Measurements from ENCODE around the gene TACR1.
"Not testable (repeated sequence)": the region's sequence is repeated elsewhere in the genome, so short reads cannot be mapped to it uniquely, and the experiment has no call there.

Gene TACR1

DNA sequence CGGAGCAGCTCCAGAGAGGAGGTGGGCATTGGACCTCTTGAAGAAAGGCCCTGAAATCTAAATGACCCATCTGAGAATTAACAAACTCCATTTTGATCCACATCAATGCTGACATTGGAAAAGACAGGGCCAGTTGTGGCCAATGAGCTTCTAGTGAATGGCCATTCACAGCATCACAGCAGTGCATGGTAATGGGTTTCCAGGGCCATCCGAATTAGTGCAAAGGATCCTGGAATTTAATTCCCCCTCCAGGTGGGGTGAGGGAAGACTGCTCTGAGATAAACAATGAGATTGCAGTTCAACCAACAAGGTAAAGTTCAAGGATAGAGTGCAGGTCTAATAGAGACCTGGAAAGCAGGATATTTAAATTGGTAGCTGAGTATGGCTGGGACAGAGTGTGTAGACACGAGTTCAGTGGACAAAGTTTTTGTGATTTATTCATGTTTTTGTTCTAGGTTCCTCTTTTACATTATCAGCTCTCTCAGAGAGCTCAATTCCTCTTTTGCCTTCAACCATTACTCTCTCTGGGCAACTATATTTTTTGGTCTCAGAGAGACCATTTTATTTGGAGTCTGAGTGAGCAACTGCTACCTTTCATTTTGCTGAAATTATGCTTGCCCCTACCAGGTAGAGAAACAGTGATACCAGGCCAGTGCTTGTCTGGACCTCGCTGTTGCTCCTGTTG lies 5.0 kb downstream of the TACR1 start:
- DNase-seq, result no peak

- no peak for DNase-seq
Observed at GRCh38 chr2:75192496-75192895, 6.8 kb downstream of the TACR1 start.

GRCh38 chr2:75190271-75190990 lies 8.9 kb downstream of the TACR1 start:
- no peak for DNase-seq

GRCh38 chr2:75186821-75187220 lies 12.5 kb downstream of the TACR1 start:
- no peak for DNase-seq

DNA sequence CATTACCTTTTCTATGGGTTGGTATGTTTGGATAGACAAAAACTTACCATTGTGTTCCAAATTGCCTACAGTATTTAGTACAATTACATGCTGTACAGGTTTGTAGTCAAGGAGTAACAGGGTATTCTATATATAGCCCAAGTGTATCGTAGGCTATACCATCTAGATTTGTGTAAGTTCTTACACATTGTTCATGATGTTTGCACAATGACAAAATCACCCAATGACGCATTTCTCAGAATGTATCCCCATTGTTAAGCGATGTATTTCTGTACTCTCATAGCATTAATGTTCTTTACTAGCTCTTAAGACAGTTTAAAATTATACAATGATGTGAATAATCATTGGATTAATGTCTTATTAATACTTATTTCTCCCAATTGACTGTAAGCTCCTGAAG lies 16.7 kb downstream of the TACR1 start:
- no peak for DNase-seq

- no peak for DNase-seq
Observed at GRCh38 chr2:75180476-75180875, 18.8 kb downstream of the TACR1 start.

DNA sequence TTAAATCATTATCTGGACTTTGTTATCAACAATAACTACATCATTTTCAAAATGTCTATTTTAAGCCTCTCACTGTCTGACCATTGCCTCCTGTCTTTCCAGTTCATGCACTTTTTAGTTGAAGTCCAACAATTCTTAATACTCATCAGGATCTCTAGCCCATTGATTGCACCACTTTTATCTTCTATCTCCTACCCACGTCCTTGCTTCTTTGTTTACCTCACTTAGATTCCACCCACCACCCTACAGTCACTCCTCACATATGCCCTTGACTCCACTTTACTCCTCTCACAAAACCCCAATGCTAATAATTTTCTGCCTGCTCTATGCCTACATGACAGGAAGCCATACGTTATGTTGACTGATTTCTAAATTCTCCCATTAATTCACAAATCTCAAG lies 21.9 kb downstream of the TACR1 start:
- DNase-seq, result no peak

GRCh38 chr2:75175456-75175855 lies 23.9 kb downstream of the TACR1 start:
- DNase-seq, result no peak

- no peak for DNase-seq
Observed at GRCh38 chr2:75174981-75175380, 24.3 kb downstream of the TACR1 start.

- DNase-seq, result no peak
Observed at GRCh38 chr2:75174519-75174918, 24.8 kb downstream of the TACR1 start.

DNA sequence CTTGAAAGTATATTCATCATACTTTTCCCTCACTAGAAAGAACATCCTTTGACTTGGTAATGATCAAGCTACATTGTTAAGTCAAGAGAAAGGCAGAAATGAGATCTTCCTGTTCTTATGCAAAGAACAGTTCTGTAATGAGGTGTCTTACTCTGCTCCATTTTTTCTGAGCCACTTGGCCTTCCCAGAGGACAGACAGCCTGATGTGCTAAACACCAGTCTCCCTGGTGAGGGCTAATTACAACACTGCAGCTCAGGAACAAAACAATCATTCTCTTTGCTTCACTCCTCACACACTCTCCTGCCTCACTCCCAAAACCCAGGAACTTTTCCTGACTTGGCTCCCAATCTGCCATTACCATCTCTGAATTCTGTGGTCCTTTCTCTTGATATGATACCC lies 25.6 kb downstream of the TACR1 start:
- DNase-seq, result no peak

GRCh38 chr2:75171423-75171822 lies 27.9 kb downstream of the TACR1 start:
- DNase-seq, result not testable (repeated sequence)

DNA sequence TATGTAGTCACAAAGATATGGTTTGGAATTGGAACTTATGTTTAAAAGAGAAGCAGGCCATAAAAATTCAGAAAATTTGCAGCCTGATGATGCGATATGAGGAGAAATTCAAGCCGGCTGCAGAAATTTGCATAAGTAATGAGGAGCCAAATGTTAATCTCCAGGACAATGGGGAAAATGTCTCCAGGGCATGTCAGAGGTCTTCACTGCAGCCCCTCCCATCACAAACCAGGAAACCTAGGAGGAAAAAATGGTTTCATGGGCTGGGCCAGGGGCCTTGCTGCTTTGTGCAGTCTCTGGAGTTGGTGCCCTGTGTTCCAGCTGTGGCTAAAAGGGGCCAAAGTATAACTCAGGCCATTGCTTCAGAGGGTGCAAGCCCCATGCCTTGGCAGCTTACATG lies 28.4 kb downstream of the TACR1 start:
- DNase-seq, result no peak

GRCh38 chr2:75168186-75168585 lies 31.1 kb downstream of the TACR1 start:
- DNase-seq, result no peak

- DNase-seq, result no peak
Observed at GRCh38 chr2:75166491-75166890, 32.8 kb downstream of the TACR1 start.

- no peak for DNase-seq
Observed at GRCh38 chr2:75162897-75163296, 36.4 kb downstream of the TACR1 start.

GRCh38 chr2:75162259-75162658 lies 37.1 kb downstream of the TACR1 start:
- DNase-seq, result no peak

GRCh38 chr2:75157435-75157834 lies 41.9 kb downstream of the TACR1 start:
- DNase-seq, result no peak

GRCh38 chr2:75155115-75155514 lies 44.2 kb downstream of the TACR1 start:
- DNase-seq, result no peak

- no peak for DNase-seq
Observed at GRCh38 chr2:75153221-75153620, 46.1 kb downstream of the TACR1 start.

- DNase-seq, result not testable (repeated sequence)
Observed at GRCh38 chr2:75152243-75152642, 47.1 kb downstream of the TACR1 start.

- DNase-seq, result not testable (repeated sequence)
Observed at GRCh38 chr2:75147884-75148283, 51.4 kb downstream of the TACR1 start.

GRCh38 chr2:75146606-75147332 lies 52.6 kb downstream of the TACR1 start:
- DNase-seq, result no peak

- DNase-seq, result not testable (repeated sequence)
Observed at GRCh38 chr2:75146221-75146605, 53.1 kb downstream of the TACR1 start.

All from activated CD8-positive, alpha-beta memory T cell treated with anti-CD3 and anti-CD28 coated beads for 24 hours (primary cell).